Activated T-cell treated with anti-CD3 and anti-CD28 coated beads for 24 hours (primary cell): ENCODE data around the gene GUK1.

Source experiments
- DNase-seq: peaks from one replicate; pipeline ENCODE4 v3.0.0-alpha.2; 2020; ENCODE audit warnings: low read depth

GUK1 gene

DNA sequence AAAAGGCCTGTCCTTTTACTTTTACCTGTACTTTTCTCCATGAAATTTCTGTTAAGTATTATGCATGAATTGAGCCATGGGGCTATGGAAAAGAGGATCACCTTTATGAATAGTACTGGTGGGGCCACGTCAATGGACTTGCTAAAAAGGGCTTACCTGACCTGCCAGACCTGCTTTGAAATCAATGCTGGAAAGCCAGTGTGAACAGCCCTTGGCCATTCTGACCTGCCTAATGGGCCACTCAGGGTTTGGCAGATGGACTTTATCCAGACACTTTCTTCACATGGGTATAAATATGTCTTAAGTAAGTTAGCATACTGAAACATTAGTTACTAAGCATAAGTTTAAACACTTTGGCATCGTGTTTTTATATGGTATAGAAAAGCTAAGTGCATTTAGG is 8.3 kb upstream of the GUK1 start:
- no peak for DNase-seq

DNA sequence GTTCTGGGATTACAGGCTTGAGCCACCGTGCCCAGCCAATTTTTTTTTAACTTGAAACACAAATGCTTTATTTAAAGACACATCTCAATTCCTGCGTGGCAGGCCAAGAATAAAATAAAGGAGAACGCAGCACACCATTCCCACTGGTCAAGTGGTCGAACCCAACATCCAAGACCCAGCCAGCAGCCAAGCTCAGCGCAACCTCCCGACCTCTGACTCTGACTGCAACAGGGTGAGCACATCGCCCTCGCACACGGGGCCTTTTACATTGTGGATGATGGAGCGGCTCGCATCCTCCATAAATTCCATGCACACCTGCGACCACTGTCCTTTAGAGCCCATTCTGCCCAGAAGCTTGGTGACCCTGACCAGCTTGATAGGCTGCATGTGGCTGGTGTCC is 5.5 kb upstream of the GUK1 start:
- no peak for DNase-seq

DNA sequence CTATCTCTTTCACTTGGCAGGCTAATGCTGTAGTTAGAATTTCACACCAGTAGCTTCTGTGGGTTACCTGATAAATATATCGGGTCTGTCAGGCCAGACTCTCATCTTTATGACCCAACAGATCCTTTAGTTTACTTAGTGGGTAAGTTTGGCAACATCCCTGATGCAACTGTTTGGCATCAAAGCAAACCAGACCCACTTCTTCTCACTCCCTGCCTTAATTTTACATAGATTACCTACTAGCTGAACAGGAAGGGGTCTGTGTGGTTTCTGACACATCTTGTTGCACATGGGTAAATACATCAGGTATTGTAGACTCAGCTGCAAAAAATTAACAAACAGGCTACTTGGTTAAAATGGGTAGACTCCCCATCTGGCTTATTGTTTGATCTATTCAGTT is 3.2 kb upstream of the GUK1 start:
- DNase-seq: no peak

DNA sequence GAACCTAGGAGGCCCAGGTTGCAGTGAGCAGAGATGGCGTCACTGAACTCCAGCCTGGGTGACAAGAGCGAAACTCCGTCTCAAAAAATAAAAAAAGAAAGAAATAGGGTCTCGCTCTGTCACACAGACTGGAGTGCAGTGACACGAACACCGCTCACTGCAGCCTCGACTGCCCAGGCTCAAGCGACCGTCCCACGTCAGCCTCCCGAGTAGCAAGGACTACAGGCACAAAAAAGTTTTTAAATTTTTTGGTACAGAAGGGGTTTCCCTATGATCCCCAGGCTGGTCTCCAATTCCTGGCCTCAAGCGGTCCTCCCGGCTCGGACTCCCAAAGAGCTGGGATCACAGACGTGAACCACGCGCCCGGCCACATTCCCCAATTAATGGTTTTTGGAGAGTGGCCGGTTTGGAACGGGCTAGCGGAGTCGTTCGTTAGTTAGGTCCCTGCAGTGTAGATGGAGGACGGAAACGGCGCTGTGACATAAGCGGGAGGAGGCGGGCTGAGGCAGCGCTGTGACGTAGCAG is 611 bp upstream of the GUK1 start:
- DNase-seq: no peak

DNA sequence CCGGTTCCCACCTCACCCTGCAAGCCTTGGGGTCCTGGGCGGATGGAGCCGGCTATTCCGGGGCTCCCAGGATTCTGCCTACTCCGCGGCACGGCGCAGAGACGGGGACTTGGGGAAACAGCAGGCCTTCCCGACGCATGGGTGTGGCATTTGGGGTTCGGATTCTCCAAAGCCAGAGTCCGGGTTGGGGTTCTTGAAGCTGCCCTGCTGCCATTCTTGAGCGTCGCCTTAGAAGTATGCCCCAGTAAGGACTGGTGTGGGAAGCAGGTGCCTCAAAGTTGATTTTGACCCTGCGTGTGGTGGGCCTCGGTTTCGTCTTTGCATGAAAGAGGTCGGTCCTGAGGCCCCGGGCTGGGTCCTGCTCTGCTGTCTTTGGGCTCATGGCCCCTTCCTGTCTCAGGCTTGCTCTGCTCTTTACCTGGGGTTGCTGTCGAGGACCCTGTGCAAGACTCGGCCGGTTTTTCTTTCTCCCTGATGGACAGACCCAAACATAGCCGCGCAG is 696 bp downstream of the GUK1 start:
- DNase-seq: no peak

DNA sequence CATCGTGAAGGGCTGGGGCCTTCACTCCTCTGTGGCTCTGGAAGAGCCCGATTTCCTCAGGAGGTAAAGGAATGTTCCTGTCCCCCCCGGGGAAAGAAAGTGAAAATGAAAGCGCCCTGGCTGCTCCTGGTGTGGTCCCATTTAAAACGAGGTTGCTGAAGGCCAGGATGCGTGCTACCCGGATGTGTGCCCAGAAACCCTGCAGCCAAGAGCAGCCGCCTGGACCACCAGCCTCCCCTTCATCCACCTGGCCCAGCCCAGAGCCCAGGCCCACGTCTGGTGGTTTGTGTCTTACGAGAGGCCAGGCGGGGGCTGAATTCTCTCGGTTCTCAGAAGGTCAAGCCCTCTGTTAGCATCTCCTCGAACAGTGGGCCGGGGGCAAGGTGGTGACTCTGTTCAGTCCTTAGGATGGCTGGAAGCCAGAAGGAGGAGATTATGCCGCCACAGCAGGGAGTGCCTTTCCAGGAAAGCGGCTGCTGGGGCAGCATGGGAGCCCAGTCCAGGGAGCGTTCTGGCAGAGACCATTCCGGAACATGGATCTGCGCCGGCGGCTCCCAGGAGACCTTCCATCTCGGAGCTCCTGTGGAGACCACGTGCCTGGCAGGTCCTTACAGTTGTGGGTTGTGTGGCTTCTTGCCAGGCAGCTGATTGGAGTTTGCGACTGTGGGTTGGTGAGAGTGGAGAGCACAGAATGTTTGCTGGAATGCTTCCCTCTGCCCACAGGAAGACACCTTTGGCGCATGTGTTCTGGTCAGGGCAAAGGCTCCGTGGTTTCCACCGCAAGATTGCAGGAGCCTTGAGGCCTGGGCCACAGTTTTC is 1.4 kb downstream of the GUK1 start:
- DNase-seq: no peak

DNA sequence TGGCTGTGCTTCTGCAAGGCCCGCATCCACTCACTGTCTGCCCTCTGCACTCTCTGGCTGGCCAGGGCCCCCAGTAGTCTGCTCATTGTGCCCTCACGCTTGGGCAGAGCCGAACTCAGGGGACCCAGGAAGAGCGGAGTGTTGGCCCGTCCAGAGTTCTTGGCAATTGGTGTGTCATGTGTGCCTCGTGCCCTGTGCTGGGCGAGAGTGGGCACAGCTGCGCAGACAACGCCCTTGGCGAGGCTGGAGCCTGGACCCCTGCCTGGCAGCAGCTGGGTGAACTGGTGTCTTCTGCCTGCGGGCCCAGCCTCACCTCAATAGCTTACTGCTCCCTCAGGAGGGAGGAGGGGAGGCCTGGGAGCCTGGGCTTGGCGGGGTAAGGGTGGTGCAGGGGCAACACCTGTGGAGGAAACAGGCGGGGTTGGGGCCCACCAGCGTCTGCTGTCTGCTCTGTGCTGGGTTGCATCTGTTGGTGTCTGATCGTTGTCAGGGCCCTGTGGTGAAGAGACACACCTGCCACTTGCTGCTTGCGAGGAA is 2.1 kb downstream of the GUK1 start:
- DNase-seq: no peak

DNA sequence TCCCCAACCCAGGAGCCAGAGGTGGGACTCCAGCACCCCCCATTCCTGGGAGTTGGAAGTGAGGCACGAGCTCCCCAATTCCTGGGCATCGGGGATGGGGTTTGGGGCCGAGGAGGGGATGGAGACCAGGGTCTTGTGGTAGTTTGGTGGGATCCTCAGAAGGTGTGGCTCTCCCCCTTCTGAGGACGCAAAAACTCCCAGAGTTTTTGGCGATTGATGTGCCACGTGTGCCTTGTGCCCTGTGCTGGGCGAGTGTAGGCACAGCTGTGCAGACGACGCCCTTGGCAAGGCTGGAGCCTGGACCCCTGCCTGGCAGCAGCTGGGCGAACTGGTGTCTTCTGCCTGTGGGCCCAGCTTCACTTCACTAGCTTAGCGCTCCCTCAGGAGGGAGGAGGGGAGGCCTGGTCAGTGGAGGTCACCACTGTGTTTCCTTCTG is 2.6 kb downstream of the GUK1 start:
- no peak for DNase-seq

DNA sequence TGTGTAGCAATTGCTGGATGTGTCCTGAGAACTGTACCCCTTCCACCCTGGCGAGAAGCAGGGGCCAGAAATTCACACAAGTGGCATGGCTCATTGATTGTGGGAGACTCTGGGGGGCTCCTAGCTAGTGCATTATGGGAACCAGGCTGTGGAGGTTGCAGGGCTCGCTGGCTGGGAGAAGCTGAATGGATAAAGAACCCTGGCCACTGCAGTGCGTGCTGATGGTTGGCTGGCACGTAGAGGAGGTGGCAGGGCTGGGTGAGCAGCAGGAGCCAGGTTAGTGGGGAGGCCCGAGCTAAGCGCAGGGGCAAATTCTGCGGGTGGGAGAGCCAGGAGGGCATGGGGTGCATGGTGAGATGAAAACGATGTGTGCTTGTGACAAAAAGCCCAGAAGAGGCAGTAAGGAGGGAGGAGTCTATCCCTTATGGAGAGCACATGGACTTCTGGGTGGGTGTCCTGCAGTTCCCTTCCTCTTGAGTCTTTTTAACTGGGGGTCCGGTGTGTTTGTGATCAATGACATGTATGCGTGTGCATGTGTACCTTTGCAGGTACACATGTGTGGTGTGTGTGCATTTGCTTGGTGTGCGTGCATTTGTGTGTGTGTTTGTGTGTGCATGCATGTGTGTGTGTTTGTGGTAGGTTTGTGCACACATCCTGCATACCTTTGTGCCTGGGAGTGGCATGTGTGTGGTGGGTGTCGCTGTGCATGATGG is 3.6 kb downstream of the GUK1 start:
- no peak for DNase-seq

DNA sequence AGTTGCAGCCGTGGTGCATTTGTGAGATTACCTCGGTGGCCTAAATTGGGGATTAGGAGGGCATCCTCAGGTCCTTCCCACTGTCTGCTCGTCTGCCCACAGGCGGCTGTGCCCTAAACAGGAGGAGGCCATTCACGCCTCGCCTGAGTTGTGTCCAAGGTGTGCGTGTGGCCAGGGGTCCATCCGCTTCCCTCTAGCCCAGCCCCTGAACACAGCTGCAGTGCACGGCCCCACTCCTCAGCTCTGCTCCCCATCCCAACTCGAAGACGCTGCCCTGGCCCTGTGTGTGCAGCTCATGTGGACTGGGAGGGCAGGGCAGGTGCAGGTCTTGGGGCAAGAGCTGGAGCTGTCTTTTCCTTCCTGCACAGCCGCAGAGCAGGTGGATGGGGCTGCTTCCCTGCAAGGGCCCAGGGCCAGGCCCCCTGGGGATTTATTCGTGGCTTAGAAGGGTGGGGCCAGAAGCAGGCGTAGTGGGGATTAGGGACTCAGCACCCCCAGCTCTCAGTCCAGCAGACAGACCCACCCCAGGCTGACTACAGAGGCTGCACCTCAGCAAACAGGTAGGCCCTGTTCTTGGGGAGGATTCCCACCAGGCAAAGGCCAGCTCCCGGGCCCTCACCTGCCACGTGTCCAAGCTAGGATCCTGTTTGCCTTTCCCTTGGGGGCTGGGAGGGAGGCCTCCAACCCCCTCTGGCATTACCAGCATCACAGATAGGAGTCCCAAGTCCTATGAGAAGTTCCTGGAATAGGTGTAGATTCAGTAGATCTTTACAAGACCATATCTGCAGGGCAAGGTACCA is 4.3 kb downstream of the GUK1 start:
- DNase-seq: no peak

DNA sequence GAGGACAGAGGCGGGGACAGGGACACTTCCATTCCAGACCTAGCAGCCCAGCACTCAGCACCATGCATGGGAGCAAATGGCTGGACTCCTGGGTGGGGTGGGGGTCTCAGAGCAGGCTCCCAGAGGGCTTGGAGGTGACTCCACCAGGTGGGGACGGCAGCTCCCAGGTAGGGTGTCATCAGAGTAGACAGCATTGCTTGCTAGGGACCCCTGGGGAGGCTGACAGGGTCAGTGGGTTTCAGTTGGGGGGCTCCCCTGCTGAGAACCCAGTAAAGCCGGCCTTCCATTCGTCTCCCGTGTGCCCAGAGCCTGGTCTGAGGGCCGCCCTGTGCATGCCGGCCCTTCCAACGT is 4.9 kb downstream of the GUK1 start:
- DNase-seq: no peak

DNA sequence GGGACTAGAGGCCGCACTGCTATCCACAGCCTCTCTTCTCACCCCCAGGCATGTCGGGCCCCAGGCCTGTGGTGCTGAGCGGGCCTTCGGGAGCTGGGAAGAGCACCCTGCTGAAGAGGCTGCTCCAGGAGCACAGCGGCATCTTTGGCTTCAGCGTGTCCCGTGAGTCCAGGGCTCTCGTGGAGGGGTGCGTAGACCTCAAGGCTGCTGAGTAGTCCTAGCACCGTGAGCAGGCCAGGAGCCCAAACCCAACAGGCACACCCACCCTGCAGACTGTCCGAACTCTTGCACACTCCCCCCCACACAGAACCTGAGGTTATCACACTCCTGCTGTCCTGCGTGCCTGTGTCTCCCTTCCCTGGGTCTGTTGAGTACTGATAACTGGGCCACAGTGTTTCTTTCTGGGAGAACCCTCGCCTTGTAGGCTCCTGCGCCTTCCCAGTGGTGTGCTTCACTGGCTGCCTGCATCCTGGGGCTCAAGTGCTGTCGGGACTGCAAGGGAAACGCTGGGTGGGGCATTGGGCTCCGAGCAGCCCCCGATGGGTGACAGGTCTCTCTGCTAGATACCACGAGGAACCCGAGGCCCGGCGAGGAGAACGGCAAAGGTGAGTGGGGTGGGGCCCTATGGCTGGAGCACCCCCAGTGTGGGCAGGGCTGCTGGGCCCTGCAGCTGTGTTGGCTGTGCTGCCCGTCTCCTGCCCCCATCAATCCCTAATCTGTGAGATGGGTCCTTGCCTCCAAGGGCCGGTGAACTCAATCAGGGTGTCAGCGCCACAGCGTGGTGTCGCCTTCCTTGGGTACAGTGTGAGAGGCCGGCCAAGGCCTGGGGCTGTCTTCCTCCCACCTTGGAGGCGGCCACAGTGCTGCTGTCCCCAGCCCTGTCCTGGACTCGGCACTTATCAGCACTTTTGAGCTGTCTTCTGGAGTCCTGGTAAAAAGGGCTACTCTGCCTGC is 5.7 kb downstream of the GUK1 start:
- no peak for DNase-seq

DNA sequence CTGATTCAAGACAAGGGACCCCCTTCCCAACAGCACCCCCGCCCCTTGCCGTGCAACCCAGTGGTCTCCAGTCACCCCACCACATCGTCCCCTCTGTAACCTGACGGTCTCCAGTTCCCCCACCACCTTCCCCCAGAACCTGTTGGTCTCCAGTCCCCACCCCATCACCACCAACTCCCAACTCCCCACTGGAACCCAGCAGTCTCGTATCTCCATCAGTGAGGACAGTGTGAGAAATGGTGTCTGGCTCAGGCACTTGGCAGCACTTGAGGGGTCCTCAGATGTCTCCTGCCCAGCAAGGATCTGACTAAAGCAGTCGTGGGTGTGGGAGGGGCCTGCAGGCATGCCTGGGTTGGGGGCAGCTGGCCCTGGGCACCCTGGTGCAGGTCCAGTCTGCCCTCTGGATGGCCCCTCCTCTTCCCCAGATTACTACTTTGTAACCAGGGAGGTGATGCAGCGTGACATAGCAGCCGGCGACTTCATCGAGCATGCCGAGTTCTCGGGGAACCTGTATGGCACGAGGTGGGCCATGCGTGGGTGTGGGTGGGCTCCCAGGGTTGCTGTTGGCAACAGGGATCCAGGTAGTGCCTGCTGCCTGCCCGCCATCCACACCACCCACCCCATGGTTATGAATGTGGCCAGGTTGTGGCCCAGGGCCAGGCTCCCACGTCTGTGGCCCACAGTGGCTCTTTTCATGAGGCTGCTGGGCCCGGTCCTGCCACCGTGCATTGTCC is 6.5 kb downstream of the GUK1 start:
- DNase-seq: no peak

DNA sequence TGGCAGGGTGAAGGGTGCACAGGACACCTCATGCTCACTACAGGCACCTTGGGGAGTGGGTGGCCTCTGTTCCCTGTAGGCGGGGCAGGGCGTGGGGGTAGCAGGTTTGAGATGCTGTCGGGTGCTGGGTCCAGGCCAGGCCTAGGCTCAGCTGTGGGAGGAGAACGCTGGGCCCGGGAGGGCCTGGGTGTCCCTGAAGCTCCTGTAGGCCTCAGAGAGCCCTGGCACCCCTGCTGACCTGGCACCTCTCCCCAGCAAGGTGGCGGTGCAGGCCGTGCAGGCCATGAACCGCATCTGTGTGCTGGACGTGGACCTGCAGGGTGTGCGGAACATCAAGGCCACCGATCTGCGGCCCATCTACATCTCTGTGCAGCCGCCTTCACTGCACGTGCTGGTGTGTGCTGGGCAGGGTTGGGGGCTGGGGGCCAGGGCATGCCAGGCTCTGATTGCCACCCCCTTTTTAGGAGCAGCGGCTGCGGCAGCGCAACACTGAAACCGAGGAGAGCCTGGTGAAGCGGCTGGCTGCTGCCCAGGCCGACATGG is 7.1 kb downstream of the GUK1 start:
- DNase-seq: no peak

DNA sequence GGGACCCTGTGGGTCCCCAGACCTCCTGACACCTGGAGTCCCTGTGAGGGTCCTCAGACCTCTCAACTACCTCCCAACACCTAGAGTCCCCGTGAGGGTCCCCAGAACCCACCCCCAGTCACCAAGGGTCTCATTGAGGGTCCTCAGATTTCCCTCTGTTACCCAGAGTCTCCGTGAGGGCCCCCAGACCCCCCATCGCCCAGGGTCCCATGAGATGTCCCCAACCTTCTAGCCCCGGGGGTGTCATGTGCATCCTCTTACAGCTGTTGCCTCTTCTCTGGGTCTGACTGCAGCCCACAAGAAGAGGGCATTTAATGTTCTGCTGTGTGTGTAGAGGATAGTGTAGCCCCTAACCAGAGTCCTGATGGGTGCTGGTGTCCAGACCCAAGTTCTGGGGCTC is 7.7 kb downstream of the GUK1 start:
- DNase-seq: no peak

DNA sequence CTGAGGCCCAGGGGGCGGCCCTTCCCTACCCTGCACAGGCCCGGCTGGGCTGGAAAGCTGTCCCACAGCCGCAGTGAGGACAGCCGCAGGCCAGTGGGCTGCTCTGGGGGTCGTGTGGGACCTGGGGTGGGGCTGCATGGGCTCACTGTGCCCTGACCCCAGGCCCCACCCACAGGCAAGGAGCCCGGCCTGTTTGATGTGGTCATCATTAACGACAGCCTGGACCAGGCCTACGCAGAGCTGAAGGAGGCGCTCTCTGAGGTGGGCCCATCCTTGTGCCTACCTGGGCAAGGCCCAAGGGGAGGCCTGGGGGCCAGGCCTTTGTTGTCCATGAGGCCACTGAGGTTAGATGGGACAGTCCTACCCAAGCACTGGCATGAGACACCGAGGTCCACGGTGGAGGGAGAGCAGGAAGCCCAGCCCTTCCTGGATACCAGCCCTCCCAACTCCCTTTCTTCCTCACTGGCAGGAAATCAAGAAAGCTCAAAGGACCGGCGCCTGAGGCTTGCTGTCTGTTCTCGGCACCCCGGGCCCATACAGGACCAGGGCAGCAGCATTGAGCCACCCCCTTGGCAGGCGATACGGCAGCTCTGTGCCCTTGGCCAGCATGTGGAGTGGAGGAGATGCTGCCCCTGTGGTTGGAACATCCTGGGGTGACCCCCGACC is 8.2 kb downstream of the GUK1 start:
- DNase-seq: no peak

DNA sequence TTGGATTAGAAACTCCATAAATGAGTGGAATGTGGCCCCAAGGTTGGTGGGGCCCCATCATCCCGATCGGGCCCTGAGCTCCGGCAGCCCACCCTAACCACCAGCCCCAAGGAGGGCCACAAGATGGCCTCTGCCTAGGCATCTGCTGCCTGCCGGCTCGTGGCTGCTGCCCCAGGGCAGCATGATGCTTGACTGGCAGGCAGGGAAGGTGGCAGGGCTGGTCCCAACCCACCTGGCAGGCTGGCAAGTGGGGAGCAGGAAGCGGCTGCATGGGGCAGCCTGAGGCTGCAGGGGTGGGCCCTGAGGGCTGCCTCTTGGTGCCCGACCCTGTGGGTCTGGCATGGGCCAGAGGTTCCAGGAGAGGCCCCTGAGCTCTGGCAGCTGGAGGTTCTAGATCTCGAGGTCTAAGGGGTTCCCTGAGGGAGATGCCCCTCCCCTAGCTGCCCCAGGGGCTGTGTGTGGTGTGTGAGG is 8.9 kb downstream of the GUK1 start:
- no peak for DNase-seq

DNA sequence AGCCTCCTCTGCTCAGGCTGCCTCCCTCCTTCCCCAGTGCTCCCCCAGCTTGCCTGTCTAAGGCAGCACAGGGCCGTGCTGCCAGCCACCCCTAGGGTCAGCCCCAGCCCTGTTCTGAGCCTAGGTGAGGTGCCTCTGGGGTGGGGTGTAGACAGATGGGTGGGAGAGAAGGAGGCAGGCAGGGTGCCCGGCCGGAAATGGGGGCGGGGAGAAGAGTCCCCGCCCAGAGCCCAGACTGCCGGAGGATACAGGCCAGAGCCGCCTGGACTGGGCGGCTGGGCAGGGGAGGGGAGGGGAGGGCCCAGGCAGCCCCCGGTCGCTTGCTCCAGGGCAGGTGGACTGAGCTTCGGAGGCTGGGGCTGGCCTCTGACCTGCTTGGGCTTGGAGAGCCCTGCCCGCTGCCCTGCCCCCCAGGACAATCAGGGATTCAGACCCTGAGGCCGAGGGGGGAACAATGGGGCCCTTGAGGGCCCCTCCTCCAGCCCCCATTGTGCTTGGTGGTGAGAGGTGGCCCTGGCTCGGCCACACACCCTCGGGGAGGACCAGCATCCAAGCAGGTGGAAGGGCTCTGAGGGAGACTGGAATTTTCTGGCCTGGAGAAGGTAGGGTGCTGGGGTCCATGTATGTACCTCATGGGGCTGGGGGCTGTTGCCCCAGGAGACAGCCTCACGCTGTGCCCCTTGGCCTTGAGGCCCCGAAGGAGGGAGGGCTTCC is 9.5 kb downstream of the GUK1 start, which contains the start of gene GJC2:
Gene GJC2 (plus strand): TSS at position 525 of the 714 bp plus-strand sequence. CDS start 7,829 bp downstream, outside the sequence.
- DNase-seq: no peak

DNA sequence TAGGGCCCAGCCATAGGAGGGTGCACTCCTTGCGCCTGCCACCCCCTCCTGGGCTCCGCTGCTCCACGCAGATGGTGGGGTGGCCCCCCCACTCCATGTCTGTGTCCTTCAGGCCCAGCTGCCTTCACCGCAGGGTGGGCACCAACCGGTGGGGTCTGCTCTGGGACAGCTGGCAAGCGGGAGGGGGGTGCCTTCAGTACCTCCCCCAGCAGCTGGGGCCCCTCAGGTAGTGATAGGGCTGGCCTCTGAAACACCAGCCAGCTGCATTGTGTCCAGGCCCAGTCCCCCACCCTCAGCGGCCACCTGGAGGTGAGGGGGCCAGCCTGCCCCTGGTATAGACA is 10.0 kb downstream of the GUK1 start:
- DNase-seq: no peak
